Activated B cell treated with CpG ODN at 0.5 μM for 24 hours (primary cell): ENCODE measurements around the gene CENPE. TPM values are rescaled to one million over a fixed set of nuclear protein-coding genes. Genes with fewer than 3 reads are reported as not detected.

ENCODE experiments used
- ATAC-seq: fragments of 200-7000 bp; cut with Tn5 transposase; one replicate; pipeline ENCODE4 v1.10.0; 2021; ENCODE audit warnings: low read depth, mild to moderate bottlenecking, moderate library complexity
- CTCF ChIA-PET: fragments of 350-600 bp; sonication (Branson Sonifier 250); formaldehyde crosslinking; loops from one replicate; lab custom pipeline; 2021; ENCODE audit warnings: antibody characterized with exemption; lab: Charles Lee
- POLR2A ChIA-PET: fragments of 350-600 bp; sonication (Branson Sonifier 250); formaldehyde crosslinking; loops from one replicate; lab custom pipeline; 2021; ENCODE audit warnings: antibody characterized with exemption; lab: Charles Lee
- DNase-seq: peaks from one replicate; pipeline ENCODE4 v3.0.0; 2022
- H3K27ac Mint-ChIP-seq: one replicate; pipeline ENCODE4 v1.8.0; 2020; ENCODE audit warnings: mixed read lengths
- H3K27me3 Mint-ChIP-seq: one replicate; pipeline ENCODE4 v1.8.0; 2021; ENCODE audit warnings: mixed read lengths
- H3K36me3 Mint-ChIP-seq: one replicate; pipeline ENCODE4 v1.8.0; 2021; ENCODE audit warnings: low read depth, mixed read lengths
- H3K4me1 Mint-ChIP-seq: one replicate; pipeline ENCODE4 v1.8.0; 2021; ENCODE audit warnings: mixed read lengths
- H3K4me3 Mint-ChIP-seq: one replicate; pipeline ENCODE4 v1.8.0; 2020; ENCODE audit warnings: mild to moderate bottlenecking, mixed read lengths
- H3K9me3 Mint-ChIP-seq: one replicate; pipeline ENCODE4 v1.8.0; 2020; ENCODE audit warnings: mixed read lengths
- CTCF ChIP-seq: fragments of 200-600 bp; IDR thresholded peaks from one replicate; pipeline ENCODE4 v1.8.0; 2022; ENCODE audit warnings: antibody characterized with exemption, mild to moderate bottlenecking
- intact Hi-C: fragments of 100-400 bp; cut with micrococcal nuclease; formaldehyde crosslinking; loops from one replicate; pipeline ENCODE4 v1.15.1; 2024
- total RNA-seq: library from RNA; stranded (reverse); gene quantifications from 2 replicates; pipeline ENCODE4 v1.2.3, GENCODE V29; 2022

CENPE gene
- total RNA-seq, 1 donor from 2014 or later = 2.5 TPM

DNA sequence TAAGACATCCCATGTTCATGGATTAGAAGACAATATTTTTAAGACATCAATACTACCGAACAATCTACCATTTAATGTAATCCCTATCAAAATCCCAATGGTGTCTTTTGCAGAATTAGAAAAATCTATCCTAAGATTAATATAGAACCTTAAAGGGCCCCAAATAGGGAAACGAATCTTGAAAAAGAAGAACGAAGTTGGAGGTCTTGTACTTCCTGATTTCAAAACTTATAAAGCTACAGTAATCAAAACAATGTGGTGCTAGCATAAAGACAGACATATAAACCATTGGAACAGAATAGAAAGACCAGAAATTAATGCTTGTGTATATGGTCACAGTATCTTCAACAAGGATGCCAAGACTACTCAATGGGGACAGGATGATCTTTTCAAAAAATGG, 42.0 kb downstream of the CENPE start:
- H3K9me3 Mint-ChIP-seq = peaks cover 2% of the 10 kb centered on the region

GRCh38 chr4:103152381-103152780, 45.8 kb downstream of the CENPE start:
- POLR2A ChIA-PET = interaction anchor here (0.6 kb wide), 1 partner anchor 25 kb away, joined by 5 read pairs; no protein-coding TSS in a partner anchor
- Mint-ChIP-seq H3K9me3 (peaks cover 2% of the 10 kb centered on the region), H3K36me3 (no peaks in the 10 kb centered on the region), H3K4me3 (no peak overlapping the region), H3K4me1 (peaks cover 12% of the 10 kb centered on the region), H3K27ac (no peak overlapping the region), H3K27me3 (no peaks in the 10 kb centered on the region)
- intact Hi-C loops = no loop called here
- no peak for TF ChIP-seq CTCF
- DNase-seq (no peak), ATAC-seq (no peak)
- CTCF ChIA-PET = no interaction called here

More for the DNA sequence above, 42.0 kb downstream of the CENPE start:
- Mint-ChIP-seq H3K27ac (no peak overlapping the region), H3K36me3 (peaks cover 2% of the 10 kb centered on the region), H3K27me3 (no peaks in the 10 kb centered on the region), H3K4me1 (peaks cover 10% of the 10 kb centered on the region), H3K4me3 (no peak overlapping the region)
- ATAC-seq (no peak), DNase-seq (no peak)
- POLR2A ChIA-PET = no interaction called here
- CTCF ChIA-PET = no interaction called here
- no peak for TF ChIP-seq CTCF
- intact Hi-C loops = no loop called here

GRCh38 chr4:103150677-103151076, 47.5 kb downstream of the CENPE start:
- Mint-ChIP-seq H3K36me3 (no peaks in the 10 kb centered on the region), H3K27ac (no peak overlapping the region), H3K9me3 (peaks cover 2% of the 10 kb centered on the region), H3K4me3 (no peak overlapping the region), H3K4me1 (peaks cover 5% of the 10 kb centered on the region), H3K27me3 (no peaks in the 10 kb centered on the region)
- ATAC-seq (no peak), DNase-seq (no peak)
- TF ChIP-seq CTCF = no peak
- intact Hi-C loops = no loop called here
- ChIA-PET POLR2A (no interaction called here), CTCF (no interaction called here)

- ChIA-PET CTCF (no interaction called here), POLR2A (no interaction called here)
- Mint-ChIP-seq H3K36me3 (no peaks in the 10 kb centered on the region), H3K4me1 (peaks cover 9% of the 10 kb centered on the region), H3K27me3 (no peaks in the 10 kb centered on the region), H3K4me3 (no peak overlapping the region), H3K27ac (no peak overlapping the region), H3K9me3 (no peaks in the 10 kb centered on the region)
- intact Hi-C loops = no loop called here
- no peak for DNase-seq
- no peak for TF ChIP-seq CTCF
- ATAC-seq = no peak
These were observed 53.2 kb downstream of the CENPE start for GRCh38 chr4:103144926-103145325.

GRCh38 chr4:103137446-103137827, 60.7 kb downstream of the CENPE start:
- no peak for TF ChIP-seq CTCF
- H3K4me1 Mint-ChIP-seq = peaks cover 2% of the 10 kb centered on the region
- no peaks in the 10 kb centered on the region for H3K9me3 Mint-ChIP-seq
- H3K27me3 Mint-ChIP-seq = no peaks in the 10 kb centered on the region
- ChIA-PET POLR2A (no interaction called here), CTCF (no interaction called here)
- no peak overlapping the region for H3K4me3 Mint-ChIP-seq
- no peak for DNase-seq
- intact Hi-C loops = no loop called here
- no peaks in the 10 kb centered on the region for H3K36me3 Mint-ChIP-seq
- ATAC-seq = no peak
- H3K27ac Mint-ChIP-seq = no peak overlapping the region
